ENCODE measurements around the gene GRM7. TPM values are rescaled to one million over a fixed set of nuclear protein-coding genes. Genes with fewer than 3 reads are reported as not detected.
A peak's percentile ranks its signal among the peaks of the same experiment; 100 is the strongest.

GRM7 gene
- total RNA-seq, 6 experiments from 2014 or later, result not detected

DNA sequence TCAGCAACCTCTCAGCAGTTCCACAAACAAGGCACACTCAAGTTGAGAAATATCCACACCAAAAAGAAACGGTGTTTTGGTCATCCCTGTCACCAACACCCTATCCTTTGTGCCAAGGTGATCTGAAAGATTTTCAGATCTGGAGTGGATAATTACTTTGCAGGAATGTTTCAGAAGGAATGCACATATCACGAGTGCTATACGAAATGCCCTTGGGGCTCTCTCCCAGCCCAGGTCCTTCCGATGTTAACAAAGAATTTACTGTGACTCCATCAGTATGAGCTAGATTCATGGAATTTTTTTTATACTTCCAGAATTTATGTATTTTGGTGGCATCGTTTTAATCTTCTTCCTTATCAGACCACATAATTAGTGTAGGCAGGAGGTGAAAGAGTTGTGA is 105.0 kb downstream of the GRM7 start:
- no peak for DNase-seq
- H3K4me1 Mint-ChIP-seq (ENCODE audit: low read depth), result no peaks in the 10 kb centered on the region
- no peak overlapping the region for H3K4me3 Mint-ChIP-seq
- H3K9me3 Mint-ChIP-seq, result peaks cover 29% of the 10 kb centered on the region
- no peaks in the 10 kb centered on the region for H3K36me3 Mint-ChIP-seq (ENCODE audit: low read depth)
- H3K27ac Mint-ChIP-seq, result no peak overlapping the region
- no peaks in the 10 kb centered on the region for H3K27me3 Mint-ChIP-seq (ENCODE audit: insufficient read depth)
- TF ChIP-seq, protein P1, sequence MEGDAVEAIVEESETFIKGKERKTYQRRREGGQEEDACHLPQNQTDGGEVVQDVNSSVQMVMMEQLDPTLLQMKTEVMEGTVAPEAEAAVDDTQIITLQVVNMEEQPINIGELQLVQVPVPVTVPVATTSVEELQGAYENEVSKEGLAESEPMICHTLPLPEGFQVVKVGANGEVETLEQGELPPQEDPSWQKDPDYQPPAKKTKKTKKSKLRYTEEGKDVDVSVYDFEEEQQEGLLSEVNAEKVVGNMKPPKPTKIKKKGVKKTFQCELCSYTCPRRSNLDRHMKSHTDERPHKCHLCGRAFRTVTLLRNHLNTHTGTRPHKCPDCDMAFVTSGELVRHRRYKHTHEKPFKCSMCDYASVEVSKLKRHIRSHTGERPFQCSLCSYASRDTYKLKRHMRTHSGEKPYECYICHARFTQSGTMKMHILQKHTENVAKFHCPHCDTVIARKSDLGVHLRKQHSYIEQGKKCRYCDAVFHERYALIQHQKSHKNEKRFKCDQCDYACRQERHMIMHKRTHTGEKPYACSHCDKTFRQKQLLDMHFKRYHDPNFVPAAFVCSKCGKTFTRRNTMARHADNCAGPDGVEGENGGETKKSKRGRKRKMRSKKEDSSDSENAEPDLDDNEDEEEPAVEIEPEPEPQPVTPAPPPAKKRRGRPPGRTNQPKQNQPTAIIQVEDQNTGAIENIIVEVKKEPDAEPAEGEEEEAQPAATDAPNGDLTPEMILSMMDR (IDR thresholded peaks at IDR 0.05), result no peak

DNA sequence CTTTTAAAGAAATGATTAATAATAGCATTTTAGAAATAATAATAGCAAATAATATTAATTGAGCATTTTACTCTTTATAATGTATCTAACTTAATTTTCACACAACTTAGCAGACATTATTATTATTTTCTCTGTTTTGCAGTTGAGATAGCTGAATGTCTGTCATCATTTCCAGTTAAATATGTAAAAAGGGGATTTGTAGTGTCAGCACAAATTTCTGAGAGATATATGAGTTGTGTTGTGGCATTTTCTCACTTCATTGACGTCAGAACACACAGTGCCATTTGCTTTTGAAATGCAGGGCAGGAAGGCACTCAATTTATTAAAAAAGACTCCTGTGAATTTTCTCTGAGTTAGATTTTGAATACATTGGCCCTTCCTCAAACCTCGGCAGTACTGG is 111.0 kb downstream of the GRM7 start:
- Mint-ChIP-seq H3K27ac (no peak overlapping the region), H3K36me3 (ENCODE audit: low read depth) (no peaks in the 10 kb centered on the region), H3K9me3 (peaks cover 18% of the 10 kb centered on the region), H3K4me1 (ENCODE audit: low read depth) (no peaks in the 10 kb centered on the region), H3K27me3 (ENCODE audit: insufficient read depth) (no peaks in the 10 kb centered on the region), H3K4me3 (no peak overlapping the region)
- no peak for DNase-seq
- TF ChIP-seq, protein P1 (IDR thresholded peaks at IDR 0.05), result no peak

DNA sequence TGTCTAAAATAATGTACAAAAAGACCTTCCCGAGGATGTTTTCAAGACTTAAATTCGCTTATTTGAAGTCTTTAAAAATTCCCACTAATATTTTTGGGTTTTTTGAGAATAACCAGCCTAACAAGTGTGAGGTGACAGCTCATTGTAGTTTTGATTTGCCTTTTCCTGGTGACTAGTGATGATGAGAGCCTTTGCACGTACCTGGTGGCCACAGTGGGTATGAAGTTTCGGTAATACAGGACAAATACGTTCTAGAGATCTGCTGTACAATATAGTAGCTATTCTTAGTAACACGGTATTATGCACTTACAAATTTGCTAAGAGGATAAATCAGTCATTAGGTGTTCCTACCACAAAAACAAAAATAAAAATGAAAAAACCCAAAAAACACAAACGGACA is 124.9 kb downstream of the GRM7 start:
- no peak overlapping the region for H3K27ac Mint-ChIP-seq
- H3K27me3 Mint-ChIP-seq (ENCODE audit: insufficient read depth), result peaks cover 3% of the 10 kb centered on the region; the same call in 1 of the 2 replicates
- H3K4me1 Mint-ChIP-seq (ENCODE audit: low read depth), result no peaks in the 10 kb centered on the region
- H3K9me3 Mint-ChIP-seq, result peaks cover 44% of the 10 kb centered on the region
- H3K4me3 Mint-ChIP-seq, result no peak overlapping the region
- DNase-seq, result no peak
- H3K36me3 Mint-ChIP-seq (ENCODE audit: low read depth), result no peaks in the 10 kb centered on the region
- TF ChIP-seq, protein P1 (IDR thresholded peaks at IDR 0.05), result no peak

DNA sequence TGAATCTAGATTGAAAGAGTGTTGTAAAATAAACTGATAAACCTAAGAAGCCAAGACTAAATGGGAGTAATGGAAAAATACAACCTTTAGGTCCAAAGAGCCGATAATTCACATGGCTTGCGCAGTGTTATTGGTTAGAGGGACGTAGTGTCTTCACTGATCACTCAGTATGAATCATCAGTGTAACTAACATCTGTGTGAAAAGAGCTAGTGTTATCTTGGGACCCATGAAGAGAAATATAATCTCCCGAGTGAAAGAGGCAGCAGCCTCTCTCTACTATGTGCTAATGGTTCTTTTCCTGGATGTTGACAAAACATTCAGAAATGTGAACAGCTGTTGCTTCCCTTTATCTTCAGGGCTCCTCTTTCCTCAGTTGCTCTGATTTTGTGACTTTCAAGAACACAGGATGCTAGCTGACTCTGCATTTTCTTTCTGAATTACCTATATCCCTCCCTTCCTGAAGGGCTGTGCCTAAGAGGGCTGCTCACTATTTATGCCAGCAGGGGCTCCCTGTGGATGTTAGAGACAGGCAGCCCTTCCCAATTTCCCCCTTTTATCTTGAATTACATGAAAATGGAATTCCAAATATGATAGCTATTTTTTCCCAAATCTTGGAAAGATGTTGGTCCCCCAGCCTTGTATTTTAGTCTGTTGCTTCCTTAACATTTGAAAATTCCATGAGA is 128.8 kb downstream of the GRM7 start:
- Mint-ChIP-seq H3K4me1 (ENCODE audit: low read depth) (no peaks in the 10 kb centered on the region), H3K4me3 (no peak overlapping the region), H3K9me3 (peaks cover 54% of the 10 kb centered on the region), H3K27ac (no peak overlapping the region), H3K36me3 (ENCODE audit: low read depth) (0 out of 2 replicates have a peak, but pooled peaks cover 5% of the 10 kb centered on the region), H3K27me3 (ENCODE audit: insufficient read depth) (peaks cover 3% of the 10 kb centered on the region; the same call in 1 of the 2 replicates)
- DNase-seq, result no peak
- TF ChIP-seq, protein P1 (IDR thresholded peaks at IDR 0.05), result no peak

DNA sequence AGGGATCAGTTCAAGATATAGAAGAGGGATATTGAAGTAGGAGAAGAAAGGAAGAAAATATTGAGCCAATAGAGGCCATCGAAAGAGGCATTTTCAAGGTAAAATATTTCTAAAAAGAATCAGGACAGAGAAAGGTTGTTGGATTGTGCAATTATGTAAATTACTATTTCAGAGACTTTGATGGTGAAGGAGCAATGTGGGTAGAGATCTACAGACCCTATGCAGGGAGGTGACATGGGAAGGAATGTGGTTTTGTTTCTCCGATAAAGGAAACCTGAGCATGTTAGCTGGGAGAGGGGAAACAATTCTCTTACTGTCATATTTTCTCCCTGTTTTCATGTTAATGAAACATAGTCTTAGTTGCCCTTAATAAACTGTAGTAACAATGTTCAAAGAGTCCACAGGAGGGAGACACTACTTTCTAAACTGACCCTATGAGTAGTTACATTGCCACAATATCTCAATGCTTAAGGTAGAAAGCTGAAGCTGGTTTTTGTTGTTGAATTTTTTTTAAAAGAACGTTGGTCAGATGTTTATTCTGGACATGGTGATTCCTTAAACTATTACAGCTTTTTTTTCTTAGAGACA is 133.3 kb downstream of the GRM7 start:
- Mint-ChIP-seq H3K4me1 (ENCODE audit: low read depth) (no peaks in the 10 kb centered on the region), H3K27me3 (ENCODE audit: insufficient read depth) (no peaks in the 10 kb centered on the region; the same call in 1 of the 2 replicates), H3K9me3 (peaks cover 45% of the 10 kb centered on the region), H3K4me3 (no peak overlapping the region), H3K27ac (no peak overlapping the region), H3K36me3 (ENCODE audit: low read depth) (0 out of 2 replicates have a peak, but pooled peaks cover 5% of the 10 kb centered on the region)
- DNase-seq, result no peak
- TF ChIP-seq, protein P1 (IDR thresholded peaks at IDR 0.05), result peak; percentile 14; the same call in 1 of the 2 replicates

All from HFFc6 (cell line).